Caco-2 (cell line): ENCODE results near the gene DYRK1A. TPM values are rescaled to one million over a fixed set of nuclear protein-coding genes. Genes with fewer than 3 reads are reported as not detected.
"Not testable (repeated sequence)": the region's sequence is repeated elsewhere in the genome, so short reads cannot be mapped to it uniquely, and the experiment has no call there.

Experiments
- BruUV-seq: library from RNA; stranded (reverse); fragments of 400-500 nt; replicated peaks from 2 replicates; lab custom pipeline; 2021; lab: Mats Ljungman, UMichigan
- CTCF ChIA-PET: fragments of 300-600 bp; sonication (Branson Sonifier 250); formaldehyde crosslinking; loops from one replicate; lab custom pipeline; 2022; ENCODE audit warnings: antibody characterized with exemption; lab: Charles Lee
- POLR2A ChIA-PET: fragments of 300-600 bp; sonication (Branson Sonifier 250); formaldehyde crosslinking; loops from one replicate; lab custom pipeline; 2022; ENCODE audit warnings: antibody characterized with exemption; lab: Charles Lee
- DNase-seq, 2 experiments: peaks; one replicate each; pipeline versions ENCODE4 v3.0.0 to v3.0.0-alpha.2; 2020 to 2022
- H3K27me3 ChIP-seq: replicated peaks from 2 replicates; pipeline ENCODE4 v1.6.0; 2011; ENCODE audit warnings: low read length; ENCODE audit not compliant: control insufficient read depth, insufficient read depth
- H3K36me3 ChIP-seq: 2 replicates; pipeline ENCODE4 v1.5.1; 2011; ENCODE audit warnings: low read length; ENCODE audit not compliant: control insufficient read depth, insufficient read depth
- H3K4me1 ChIP-seq: fragments of 250-450 bp; sonication (Bioruptor Pico); 2 replicates; pipeline ENCODE4 v1.5.1; 2020; ENCODE audit warnings: mild to moderate bottlenecking
- H3K4me3 ChIP-seq: 2 replicates; pipeline ENCODE4 v1.5.1; 2011; ENCODE audit warnings: low read depth, mild to moderate bottlenecking, control low read depth, low read length
- H3K9me3 ChIP-seq: fragments of 250-450 bp; sonication (Bioruptor Pico); 2 replicates; pipeline ENCODE4 v1.5.1; 2020; ENCODE audit warnings: mild to moderate bottlenecking, moderate library complexity
- H3K27ac Mint-ChIP-seq: one replicate; pipeline ENCODE4 v1.8.0; 2022; ENCODE audit warnings: mixed read lengths; ENCODE audit not compliant: unreplicated experiment
- H3K27me3 Mint-ChIP-seq: one replicate; pipeline ENCODE4 v1.8.0; 2022; ENCODE audit warnings: mixed read lengths; ENCODE audit not compliant: insufficient read depth, unreplicated experiment
- H3K36me3 Mint-ChIP-seq: one replicate; pipeline ENCODE4 v1.8.0; 2022; ENCODE audit warnings: mild to moderate bottlenecking, mixed read lengths; ENCODE audit not compliant: insufficient read depth, unreplicated experiment
- H3K4me1 Mint-ChIP-seq: one replicate; pipeline ENCODE4 v1.8.0; 2022; ENCODE audit warnings: low read depth, mixed read lengths; ENCODE audit not compliant: unreplicated experiment
- H3K4me3 Mint-ChIP-seq: one replicate; pipeline ENCODE4 v1.8.0; 2022; ENCODE audit warnings: mild to moderate bottlenecking, moderate library complexity, mixed read lengths; ENCODE audit not compliant: unreplicated experiment
- H3K9me3 Mint-ChIP-seq: one replicate; pipeline ENCODE4 v1.8.0; 2022; ENCODE audit warnings: mixed read lengths; ENCODE audit not compliant: unreplicated experiment
- intact Hi-C: fragments of 100-400 bp; cut with micrococcal nuclease; formaldehyde crosslinking; loops from one replicate; pipeline ENCODE4 v1.10.0; 2022; ENCODE audit not compliant: unreplicated experiment
- total RNA-seq: library from RNA; stranded (reverse); gene quantifications from 2 replicates; pipeline ENCODE4 v1.2.3, GENCODE V29; 2022
- TF ChIP-seq, protein P1 (sequence below), 2 experiments: fragments of 200-600 bp in 1 of 2; IDR thresholded peaks; 1 replicate in 1 of 2; 2 replicates in 1 of 2; pipeline versions ENCODE4 v1.5.1 to v1.8.0; 2011 to 2022; ENCODE audit warnings: antibody characterized with exemption in 1 of 2, control low read depth in 1 of 2, inconsistent platforms in 1 of 2, low read depth in 1 of 2, low read length in 1 of 2, mild to moderate bottlenecking in 1 of 2, moderate library complexity in 1 of 2; ENCODE audit not compliant: insufficient read depth in 1 of 2, severe bottlenecking in 1 of 2, unreplicated experiment in 1 of 2

Gene DYRK1A
- total RNA-seq, 1 experiment from 2014 or later = 50.9 TPM

DNA sequence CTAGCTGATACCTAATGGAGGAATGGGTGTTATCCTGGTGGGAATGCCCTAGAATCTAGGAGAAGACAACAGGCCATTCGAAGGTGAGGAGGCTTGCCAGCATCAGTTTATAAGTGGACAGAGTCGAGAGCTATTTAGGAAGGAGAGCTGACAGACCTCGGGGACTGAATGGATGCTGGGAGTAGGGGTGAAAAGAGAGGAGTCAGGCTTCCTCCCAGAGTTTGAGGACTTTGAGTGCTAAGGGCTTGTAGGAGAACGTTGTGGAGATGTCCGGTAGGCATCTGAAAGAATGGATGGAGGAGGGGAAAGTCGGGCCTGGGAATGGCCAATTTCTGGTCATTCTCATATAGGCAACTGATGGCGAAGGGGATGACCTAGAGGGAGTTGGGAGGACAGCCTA, 155.1 kb downstream of the DYRK1A start:
- intact Hi-C loops = loop anchor here (2.0 kb wide), 1 partner anchor 61 kb away; no protein-coding TSS in a partner anchor
- peaks cover 61% of the 10 kb centered on the region for H3K36me3 Mint-ChIP-seq
- Histone ChIP-seq H3K4me1 (no peaks in the 10 kb centered on the region), H3K9me3 (no peaks in the 10 kb centered on the region), H3K36me3 (no peaks in the 10 kb centered on the region; the same call in 1 of the 2 replicates), H3K4me3 (no peak overlapping the region), H3K27me3 (no peaks in the 10 kb centered on the region)
- no TSS peak for BruUV-seq
- TF ChIP-seq, protein P1, sequence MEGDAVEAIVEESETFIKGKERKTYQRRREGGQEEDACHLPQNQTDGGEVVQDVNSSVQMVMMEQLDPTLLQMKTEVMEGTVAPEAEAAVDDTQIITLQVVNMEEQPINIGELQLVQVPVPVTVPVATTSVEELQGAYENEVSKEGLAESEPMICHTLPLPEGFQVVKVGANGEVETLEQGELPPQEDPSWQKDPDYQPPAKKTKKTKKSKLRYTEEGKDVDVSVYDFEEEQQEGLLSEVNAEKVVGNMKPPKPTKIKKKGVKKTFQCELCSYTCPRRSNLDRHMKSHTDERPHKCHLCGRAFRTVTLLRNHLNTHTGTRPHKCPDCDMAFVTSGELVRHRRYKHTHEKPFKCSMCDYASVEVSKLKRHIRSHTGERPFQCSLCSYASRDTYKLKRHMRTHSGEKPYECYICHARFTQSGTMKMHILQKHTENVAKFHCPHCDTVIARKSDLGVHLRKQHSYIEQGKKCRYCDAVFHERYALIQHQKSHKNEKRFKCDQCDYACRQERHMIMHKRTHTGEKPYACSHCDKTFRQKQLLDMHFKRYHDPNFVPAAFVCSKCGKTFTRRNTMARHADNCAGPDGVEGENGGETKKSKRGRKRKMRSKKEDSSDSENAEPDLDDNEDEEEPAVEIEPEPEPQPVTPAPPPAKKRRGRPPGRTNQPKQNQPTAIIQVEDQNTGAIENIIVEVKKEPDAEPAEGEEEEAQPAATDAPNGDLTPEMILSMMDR (IDR thresholded peaks at IDR 0.05; ENCODE audit: insufficient read depth in 1 of 2, low read depth in 1 of 2, low read length in 1 of 2, severe bottlenecking in 1 of 2, unreplicated experiment in 1 of 2) = no peak
- H3K27ac Mint-ChIP-seq = no peak overlapping the region
- no peaks in the 10 kb centered on the region for H3K9me3 Mint-ChIP-seq
- H3K4me1 Mint-ChIP-seq = no peaks in the 10 kb centered on the region
- CTCF ChIA-PET = no interaction called here
- H3K4me3 Mint-ChIP-seq = no peak overlapping the region
- POLR2A ChIA-PET = no interaction called here
- DNase-seq = no peak
- H3K27me3 Mint-ChIP-seq = no peaks in the 10 kb centered on the region

DNA sequence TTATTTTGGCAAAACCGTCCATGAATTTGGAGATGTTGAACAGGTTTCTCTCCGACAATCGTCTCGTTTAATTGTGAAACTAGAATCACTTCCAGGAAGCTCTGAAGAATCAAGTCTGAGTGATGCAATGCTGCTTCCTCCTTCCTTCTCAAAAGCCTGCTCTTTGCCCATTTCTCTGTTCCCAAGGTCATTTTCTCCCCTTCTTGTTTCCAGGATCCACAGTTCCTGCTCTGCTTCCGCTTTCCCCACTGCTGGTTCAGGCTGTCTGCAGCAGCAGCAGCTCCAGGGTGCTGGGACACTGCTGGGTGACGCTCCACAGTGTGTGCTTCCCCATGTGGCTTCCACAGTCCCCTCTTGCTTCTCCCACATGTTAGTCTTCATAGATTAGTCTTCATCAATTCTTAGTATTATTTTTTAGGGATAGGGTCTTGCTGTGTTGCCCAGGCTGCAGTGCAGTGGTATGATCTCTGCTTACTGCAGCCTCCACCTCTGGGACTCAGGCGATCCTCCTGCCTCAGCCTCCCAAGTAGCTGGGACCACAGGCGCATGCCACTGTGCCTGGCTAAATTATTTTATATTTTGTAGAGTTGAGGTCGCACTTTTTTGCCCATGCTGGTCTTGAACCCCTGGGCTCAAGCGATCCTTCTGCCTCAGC, 156.2 kb downstream of the DYRK1A start:
- Mint-ChIP-seq H3K27me3 (no peaks in the 10 kb centered on the region), H3K27ac (no peak overlapping the region), H3K4me1 (no peaks in the 10 kb centered on the region), H3K4me3 (no peak overlapping the region), H3K36me3 (peaks cover 50% of the 10 kb centered on the region), H3K9me3 (no peaks in the 10 kb centered on the region)
- H3K4me3 ChIP-seq = no peak overlapping the region
- no peaks in the 10 kb centered on the region for H3K27me3 ChIP-seq
- DNase-seq = no peak
- no peaks in the 10 kb centered on the region for H3K4me1 ChIP-seq
- TF ChIP-seq, protein P1 (IDR thresholded peaks at IDR 0.05; ENCODE audit: insufficient read depth in 1 of 2, low read depth in 1 of 2, low read length in 1 of 2, severe bottlenecking in 1 of 2, unreplicated experiment in 1 of 2) = no peak
- POLR2A ChIA-PET = no interaction called here
- intact Hi-C loops = loop anchor here (2.0 kb wide), 1 partner anchor 60 kb away; no protein-coding TSS in a partner anchor
- no TSS peak for BruUV-seq
- no peaks in the 10 kb centered on the region for H3K9me3 ChIP-seq
- CTCF ChIA-PET = no interaction called here
- H3K36me3 ChIP-seq = no peaks in the 10 kb centered on the region; the same call in 1 of the 2 replicates

DNA sequence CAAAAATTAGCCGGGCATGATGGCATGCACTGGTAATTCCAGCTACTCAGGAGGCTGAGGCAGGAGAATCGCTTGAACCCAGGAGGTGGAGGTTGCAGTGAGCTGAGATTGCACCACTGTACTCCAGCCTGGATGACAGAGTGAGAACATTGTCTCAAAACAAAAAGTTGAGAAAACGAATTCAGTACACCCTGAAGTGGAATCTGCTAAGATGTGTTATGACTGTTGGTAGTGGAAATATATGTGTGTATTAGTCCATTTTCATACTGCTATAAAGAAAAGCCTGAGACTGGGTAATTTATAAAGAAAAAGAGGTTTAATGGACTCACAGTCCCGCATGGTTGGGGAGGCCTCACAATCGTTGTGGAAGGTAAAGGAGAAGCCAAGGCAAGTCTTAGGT, 158.4 kb downstream of the DYRK1A start:
- H3K36me3 ChIP-seq, CTCF ChIA-PET, H3K4me1 ChIP-seq, H3K4me1 Mint-ChIP-seq, H3K9me3 Mint-ChIP-seq, intact Hi-C loops, H3K4me3 Mint-ChIP-seq, BruUV-seq, H3K27me3 ChIP-seq, POLR2A ChIA-PET, H3K9me3 ChIP-seq, DNase-seq, H3K27me3 Mint-ChIP-seq, H3K27ac Mint-ChIP-seq, H3K4me3 ChIP-seq: not testable (repeated sequence)
- H3K36me3 Mint-ChIP-seq = peaks cover 39% of the 10 kb centered on the region
